Cardiac fibroblast (primary cell): ENCODE results near the gene NAT9.

Source experiments
- DNase-seq, 2 donors: peaks; one replicate each; pipeline versions ENCODE4 v3.0.0 to v3.0.0-alpha.2; 2010; ENCODE audit warnings: low read depth in 2 of 2
- H3K4me3 ChIP-seq, 2 donors: replicated peaks in 1 of 2; 1 replicate in 1 of 2; 2 replicates in 1 of 2; pipeline ENCODE4 v1.5.1; 2011; ENCODE audit warnings: low read depth in 2 of 2, low read length in 2 of 2, mild to moderate bottlenecking in 2 of 2, moderate library complexity in 1 of 2
- TF ChIP-seq, protein P1 (sequence below): IDR thresholded peaks from one replicate; pipeline ENCODE4 v1.5.1; 2011; ENCODE audit warnings: low read depth, mild to moderate bottlenecking, low read length, inconsistent platforms

The NAT9 gene

DNA sequence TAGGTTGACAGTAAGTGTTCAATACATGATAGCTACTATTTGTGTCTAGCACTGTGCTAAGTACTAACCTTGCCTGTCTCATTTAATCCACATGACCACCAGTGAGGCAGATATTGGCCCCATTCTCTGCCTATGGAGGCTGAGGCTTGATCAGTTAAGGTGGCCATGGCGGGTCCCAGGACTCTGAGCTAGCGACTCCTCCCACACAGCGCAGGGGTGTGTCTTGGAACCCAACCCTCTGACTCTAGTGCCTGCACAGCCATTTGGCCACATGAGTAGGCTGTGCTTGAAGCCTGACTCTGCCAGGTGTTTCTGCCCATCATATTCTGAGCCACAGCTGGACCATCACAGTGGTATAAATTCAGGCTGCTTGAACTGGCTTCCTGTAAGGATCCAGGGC lies 21.3 kb downstream of the NAT9 start:
- DNase-seq = no peak
- H3K4me3 ChIP-seq = no peak overlapping the region
- TF ChIP-seq, protein P1, sequence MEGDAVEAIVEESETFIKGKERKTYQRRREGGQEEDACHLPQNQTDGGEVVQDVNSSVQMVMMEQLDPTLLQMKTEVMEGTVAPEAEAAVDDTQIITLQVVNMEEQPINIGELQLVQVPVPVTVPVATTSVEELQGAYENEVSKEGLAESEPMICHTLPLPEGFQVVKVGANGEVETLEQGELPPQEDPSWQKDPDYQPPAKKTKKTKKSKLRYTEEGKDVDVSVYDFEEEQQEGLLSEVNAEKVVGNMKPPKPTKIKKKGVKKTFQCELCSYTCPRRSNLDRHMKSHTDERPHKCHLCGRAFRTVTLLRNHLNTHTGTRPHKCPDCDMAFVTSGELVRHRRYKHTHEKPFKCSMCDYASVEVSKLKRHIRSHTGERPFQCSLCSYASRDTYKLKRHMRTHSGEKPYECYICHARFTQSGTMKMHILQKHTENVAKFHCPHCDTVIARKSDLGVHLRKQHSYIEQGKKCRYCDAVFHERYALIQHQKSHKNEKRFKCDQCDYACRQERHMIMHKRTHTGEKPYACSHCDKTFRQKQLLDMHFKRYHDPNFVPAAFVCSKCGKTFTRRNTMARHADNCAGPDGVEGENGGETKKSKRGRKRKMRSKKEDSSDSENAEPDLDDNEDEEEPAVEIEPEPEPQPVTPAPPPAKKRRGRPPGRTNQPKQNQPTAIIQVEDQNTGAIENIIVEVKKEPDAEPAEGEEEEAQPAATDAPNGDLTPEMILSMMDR = no peak

DNA sequence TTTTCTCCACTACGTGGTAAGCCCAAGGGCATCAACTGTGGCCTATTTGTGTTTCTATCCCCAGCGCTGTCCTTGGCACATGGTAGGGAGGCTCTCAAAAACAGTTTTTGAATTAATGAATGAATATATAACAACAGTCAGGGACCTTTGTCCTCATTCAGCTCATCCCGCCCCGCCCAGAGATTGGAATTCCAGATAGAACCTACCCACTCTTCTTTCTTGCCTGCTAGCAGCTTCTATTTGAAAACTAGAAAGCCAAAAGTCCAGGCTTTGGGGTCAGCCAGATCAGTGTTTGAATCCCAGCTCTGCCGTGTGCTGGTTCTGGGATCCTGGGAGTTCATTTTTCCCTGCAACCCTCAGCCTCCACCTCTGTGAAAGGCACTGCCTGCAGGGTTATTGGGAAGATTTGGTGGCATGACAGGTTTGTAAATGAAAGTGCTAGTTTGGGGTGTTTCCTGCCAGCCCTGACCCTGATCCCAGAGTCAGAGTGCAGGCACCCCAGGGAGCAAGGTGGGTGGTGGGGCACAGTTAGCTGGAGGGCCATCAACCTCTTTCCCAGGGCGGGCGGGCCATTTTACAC lies 23.2 kb downstream of the NAT9 start:
- TF ChIP-seq, protein P1 = no peak
- no peak overlapping the region for H3K4me3 ChIP-seq
- no peak for DNase-seq

DNA sequence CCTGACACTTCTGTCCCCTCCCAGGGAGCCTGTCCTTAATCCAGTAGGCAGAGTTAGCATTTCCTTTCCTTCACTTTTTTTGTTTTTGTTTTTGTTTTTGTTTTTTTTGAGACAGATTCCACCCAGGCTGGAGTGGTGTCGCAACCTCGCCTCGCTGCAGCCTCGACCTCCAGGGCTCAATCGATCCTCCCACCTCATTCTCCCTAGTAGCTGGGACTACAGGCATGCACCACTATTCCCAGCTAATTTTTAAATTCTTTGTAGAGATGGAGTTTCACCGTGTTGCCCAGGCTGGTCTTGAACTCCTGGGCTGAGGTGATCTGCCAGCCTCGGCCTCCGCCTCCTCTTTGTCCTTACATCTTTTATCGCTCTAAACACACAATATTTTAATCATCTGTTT lies 23.7 kb downstream of the NAT9 start:
- TF ChIP-seq, protein P1 = no peak
- no peak for DNase-seq
- no peak overlapping the region for H3K4me3 ChIP-seq

DNA sequence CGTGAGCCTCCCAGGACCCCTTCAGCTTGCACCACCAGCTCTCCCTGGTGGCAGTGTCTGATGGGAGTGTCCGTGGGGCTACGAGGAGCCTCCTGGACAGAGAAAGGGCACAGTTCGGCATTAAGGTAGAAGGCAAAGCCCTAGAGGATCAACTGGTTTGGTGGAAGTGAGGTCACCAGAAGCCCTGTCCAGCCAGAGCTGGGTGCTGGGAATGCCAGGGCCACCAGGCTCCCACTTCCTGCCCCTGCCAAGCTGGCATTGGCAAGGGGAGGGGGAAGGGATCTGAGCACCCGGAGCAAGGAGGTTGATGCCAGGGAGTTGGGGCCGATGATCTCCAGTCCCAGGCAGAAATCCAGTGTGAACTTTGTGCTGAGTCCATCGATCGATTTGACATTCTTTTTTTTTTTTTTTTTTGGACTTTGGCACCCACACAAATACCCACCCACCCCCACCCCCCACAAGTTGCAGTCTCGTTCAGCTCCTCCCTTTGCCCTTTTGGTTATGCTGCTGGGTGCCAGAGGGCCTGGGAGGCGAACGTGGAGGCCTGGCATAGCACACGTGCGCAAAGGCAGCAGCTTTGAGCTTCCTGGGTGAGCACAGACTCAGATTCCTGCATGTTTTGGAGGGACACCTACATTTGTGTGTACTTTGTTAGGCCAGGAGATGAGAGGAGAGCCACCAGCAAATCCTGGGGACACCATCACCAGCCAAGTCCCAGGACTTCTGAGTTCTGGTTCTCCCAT lies 25.6 kb downstream of the NAT9 start:
- TF ChIP-seq, protein P1 = no peak
- no peak for DNase-seq
- peak overlapping the region in 1 of 2 donors; percentile 77 for H3K4me3 ChIP-seq

DNA sequence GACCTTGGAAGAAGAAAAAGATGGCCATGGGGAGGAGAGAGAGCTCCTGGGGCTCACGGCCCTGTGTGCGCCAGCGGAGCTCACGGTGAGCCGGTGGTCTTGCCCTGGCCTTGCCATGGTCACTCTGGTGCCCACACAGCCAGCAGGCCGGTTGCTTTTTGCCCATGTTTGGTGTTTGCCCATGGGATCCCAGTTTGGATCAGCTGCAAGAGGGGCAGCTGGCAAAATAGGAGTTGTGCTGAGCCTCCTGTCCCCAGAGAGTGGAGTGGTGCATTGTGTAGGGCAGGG lies 26.2 kb downstream of the NAT9 start:
- no peak for DNase-seq
- peak overlapping the region; percentile 77 to 78 for H3K4me3 ChIP-seq
- TF ChIP-seq, protein P1 = no peak

DNA sequence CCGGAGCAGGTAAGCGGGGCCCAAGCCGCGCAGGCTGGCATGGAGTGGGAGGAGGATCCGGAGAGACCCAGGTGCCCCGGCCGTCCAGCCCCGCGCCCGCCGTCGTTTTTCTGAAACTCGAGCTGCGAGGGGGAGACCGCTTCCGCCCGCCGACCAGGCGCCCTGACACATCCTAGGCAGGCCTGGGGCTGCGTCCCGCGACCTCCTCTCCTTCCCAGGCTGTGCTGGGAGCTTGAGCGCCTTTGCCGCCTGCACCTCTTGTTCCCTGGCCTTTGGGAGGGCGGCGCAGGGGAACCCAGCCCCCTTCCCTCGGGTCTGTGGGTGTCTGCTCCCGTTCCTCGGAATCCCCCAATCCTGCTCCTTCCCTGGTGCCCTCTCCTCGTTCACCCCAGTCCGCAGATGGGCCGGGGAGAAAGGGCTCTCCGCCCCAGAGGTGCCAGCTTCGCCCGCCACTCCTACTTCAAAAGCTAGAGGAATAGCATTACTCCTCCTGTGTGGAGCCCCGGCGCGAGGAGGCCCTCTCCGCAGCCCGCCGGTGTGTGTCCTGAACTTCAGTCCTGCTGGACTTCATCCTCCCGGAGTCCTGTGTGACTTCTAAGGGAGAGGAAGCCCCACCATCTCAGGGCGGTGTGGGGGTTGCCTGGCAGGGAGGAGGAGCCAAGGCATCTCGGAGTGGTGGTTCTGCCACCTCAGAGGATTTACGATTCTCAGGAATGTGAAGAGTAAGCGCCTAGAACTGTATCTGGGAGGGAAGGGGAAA lies 26.7 kb downstream of the NAT9 start:
- DNase-seq = no peak

More for the DNA sequence above, 26.7 kb downstream of the NAT9 start:
- peak overlapping the region; percentile 77 to 78 for H3K4me3 ChIP-seq
- TF ChIP-seq, protein P1 = no peak
